ENCODE data around the gene KCNA10.

The KCNA10 gene

DNA sequence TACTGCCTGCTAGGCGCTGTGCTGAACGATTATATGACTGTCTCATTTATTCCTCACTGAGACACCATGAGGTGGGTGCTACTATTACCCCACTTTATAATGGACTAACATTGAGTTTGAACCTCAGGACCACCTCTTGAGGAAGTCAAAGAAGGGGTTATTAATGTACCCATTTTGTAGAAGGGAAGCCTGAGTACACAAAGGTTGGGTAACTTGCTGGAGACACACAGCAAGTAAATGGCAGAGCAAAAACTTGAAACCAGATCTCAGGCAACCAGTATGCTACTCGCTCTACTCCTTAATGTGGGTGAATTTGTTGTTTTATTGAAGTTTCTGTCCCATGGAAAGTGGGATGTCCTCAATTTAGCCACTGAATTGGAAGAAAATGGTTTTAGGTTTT, 30.1 kb downstream of the KCNA10 start:
- no peak for DNase-seq (ENCODE audit: low read depth)
- TF ChIP-seq CTCF (conservative IDR thresholded peaks at IDR 0.05; ENCODE audit: low read depth, low read length), result no peak
- no peak overlapping the region for H3K4me3 ChIP-seq (ENCODE audit: low read depth, low read length)

DNA sequence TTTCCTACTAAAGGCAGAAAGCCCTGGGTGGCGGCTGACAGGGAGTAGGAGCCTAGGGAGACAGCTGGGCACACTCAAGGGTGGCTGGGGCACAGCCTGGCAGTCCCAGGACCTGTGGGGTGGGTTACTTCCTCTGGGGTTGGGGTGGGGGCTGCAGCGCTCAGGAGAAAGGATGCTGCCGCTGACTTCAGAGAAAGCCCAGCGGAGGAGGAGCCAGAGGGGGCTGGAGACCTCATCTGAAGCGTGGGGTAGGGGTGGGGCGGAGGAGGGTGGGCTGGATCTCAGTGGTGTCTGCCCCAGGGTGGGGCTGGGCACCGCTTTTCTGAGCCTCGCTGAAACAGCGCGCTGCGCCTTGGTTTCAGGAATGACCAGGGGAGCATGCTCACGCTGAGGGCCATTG, 30.8 kb downstream of the KCNA10 start:
- no peak for DNase-seq (ENCODE audit: low read depth)
- TF ChIP-seq CTCF (conservative IDR thresholded peaks at IDR 0.05; ENCODE audit: low read depth, low read length), result no peak
- H3K4me3 ChIP-seq (ENCODE audit: low read depth, low read length), result no peak overlapping the region

DNA sequence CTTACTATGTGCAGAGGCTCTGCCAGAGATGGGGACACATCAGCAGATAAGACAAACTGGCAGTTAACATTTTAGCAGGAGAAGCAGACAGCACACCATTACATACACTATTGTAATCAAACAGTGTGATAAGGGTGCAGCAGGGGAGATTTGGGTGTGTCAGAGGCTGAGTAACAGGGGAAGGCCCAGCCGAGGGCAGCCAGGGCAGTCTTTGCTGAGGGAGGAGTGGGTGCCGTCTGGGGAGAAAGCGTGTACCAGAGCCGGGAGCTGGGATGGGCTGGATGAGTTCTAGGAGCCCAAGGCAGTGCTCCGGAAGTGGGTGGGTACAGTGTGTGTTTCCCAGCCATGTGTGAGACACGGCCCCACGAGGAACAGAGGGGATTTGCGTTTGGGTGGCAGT, 31.2 kb downstream of the KCNA10 start:
- H3K4me3 ChIP-seq (ENCODE audit: low read depth, low read length), result no peak overlapping the region
- TF ChIP-seq CTCF (conservative IDR thresholded peaks at IDR 0.05; ENCODE audit: low read depth, low read length), result no peak
- DNase-seq (ENCODE audit: low read depth), result no peak

DNA sequence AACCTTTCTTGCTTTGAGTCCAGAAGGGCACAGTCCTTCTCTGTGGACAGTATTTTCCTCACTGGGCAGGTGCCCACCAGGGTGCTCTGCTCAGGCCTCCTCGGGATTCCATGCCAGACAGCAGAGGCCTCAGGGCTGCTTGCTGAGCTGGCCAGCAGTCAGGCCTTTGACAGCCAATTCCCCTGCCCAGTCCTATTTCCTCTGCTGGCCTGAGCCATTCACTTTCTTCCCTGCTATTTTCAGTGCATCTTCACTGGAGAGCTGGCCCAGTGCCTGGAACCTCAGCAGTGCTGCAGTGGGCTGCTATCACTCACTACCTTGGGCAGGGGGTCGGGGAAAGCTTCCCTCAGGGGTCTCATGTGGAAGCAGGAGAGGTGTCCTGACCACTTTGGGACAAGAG, 33.2 kb downstream of the KCNA10 start:
- no peak for DNase-seq (ENCODE audit: low read depth)

DNA sequence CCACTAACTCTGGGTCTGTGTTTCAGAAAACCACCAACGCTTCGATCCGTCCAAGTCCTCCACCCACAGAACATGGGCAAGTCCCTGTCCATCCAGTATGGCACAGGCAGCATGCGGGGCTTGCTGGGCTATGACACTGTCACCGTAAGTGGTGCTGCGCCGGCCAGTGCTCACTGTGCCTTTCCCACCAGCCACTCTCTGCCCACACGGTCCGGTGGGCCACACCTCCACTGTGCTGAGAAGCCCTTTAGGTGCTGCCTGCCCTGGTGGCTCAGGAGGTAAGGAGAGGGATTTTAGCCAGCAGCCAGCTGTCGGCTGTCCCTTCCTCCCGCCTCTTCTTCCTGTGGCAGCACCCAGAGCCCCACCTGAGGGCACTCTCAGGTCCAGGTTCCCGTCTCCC, 34.2 kb downstream of the KCNA10 start:
- TF ChIP-seq CTCF (conservative IDR thresholded peaks at IDR 0.05; ENCODE audit: low read depth, low read length), result no peak
- no peak for DNase-seq (ENCODE audit: low read depth)
- H3K4me3 ChIP-seq (ENCODE audit: low read depth, low read length), result no peak overlapping the region

More for the DNA sequence above, 33.2 kb downstream of the KCNA10 start:
- no peak for TF ChIP-seq CTCF (conservative IDR thresholded peaks at IDR 0.05; ENCODE audit: low read depth, low read length)
- H3K4me3 ChIP-seq (ENCODE audit: low read depth, low read length), result no peak overlapping the region

GRCh38 chr1:110483308-110483685, 35.7 kb downstream of the KCNA10 start:
- no peak overlapping the region for H3K4me3 ChIP-seq (ENCODE audit: low read depth, low read length)
- DNase-seq (ENCODE audit: low read depth), result no peak
- TF ChIP-seq CTCF (conservative IDR thresholded peaks at IDR 0.05; ENCODE audit: low read depth, low read length), result no peak

GRCh38 chr1:110482662-110483307, 36.2 kb downstream of the KCNA10 start:
- DNase-seq (ENCODE audit: low read depth), result no peak
- TF ChIP-seq CTCF (conservative IDR thresholded peaks at IDR 0.05; ENCODE audit: low read depth, low read length), result no peak
- no peak overlapping the region for H3K4me3 ChIP-seq (ENCODE audit: low read depth, low read length)

Data from choroid plexus epithelial cell (primary cell).